ENCODE data around the gene AHNAK2.

DNA sequence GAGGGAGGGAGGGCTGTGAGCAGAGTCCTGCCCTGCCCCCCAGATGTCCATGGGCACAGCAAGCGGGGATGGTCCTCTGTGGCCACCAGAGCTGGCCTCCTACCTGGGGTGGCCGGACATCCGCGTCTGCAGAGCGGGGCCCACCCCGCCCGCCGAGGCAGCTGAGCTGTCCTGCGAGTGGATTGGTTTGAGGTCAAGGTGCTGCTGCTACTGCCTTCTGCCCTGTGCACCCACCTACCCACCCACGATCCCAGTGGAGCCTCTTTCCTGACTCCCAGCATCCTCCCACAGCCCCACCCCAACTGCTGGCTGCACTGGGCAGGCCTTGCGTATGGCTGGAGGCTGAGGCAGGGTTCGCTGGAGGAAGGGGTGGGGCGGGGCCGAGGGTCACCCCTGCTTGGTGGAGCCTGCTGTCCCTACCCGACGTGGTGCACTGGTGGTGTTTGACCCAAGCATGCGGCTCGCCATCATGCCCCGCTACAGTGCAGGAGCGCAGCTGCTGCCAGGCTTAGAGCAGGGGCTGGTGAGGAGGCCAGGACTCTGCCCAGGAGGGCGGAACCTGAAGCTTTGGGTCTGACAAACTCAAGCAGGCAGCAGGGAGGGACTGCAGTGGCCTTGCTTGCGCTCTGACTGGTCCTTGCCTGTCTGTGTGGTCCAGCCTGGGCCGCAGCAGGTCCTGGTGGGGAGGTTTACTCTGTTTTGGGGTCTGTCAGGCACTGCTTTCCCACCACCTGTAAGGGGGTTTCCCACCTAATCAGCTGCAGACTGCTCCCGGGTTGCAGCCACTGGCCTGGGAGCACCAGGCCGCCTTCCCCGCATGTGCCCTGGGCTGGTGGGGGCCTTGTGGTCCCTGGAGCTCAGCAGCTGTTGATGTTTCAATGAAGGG lies 89.4 kb downstream of the AHNAK2 start:
- TF ChIP-seq ZFP30 (CRISPR knock-in tag; IDR thresholded peaks at IDR 0.05) (no peak), ZNF8 (CRISPR knock-in tag; IDR thresholded peaks at IDR 0.05) (no peak), ZNF565 (CRISPR knock-in tag; conservative IDR thresholded peaks at IDR 0.05; ENCODE audit: low read depth) (no peak), ISL1 (CRISPR knock-in tag; IDR thresholded peaks at IDR 0.05) (no peak), RARB (CRISPR knock-in tag; IDR thresholded peaks at IDR 0.05) (no peak), OSR1 (CRISPR knock-in tag; IDR thresholded peaks at IDR 0.05) (no peak), ZC3H10 (CRISPR knock-in tag; IDR thresholded peaks at IDR 0.05) (no peak), ZFP3 (CRISPR knock-in tag; IDR thresholded peaks at IDR 0.05) (no peak)
- TF ChIP-seq, protein P1, sequence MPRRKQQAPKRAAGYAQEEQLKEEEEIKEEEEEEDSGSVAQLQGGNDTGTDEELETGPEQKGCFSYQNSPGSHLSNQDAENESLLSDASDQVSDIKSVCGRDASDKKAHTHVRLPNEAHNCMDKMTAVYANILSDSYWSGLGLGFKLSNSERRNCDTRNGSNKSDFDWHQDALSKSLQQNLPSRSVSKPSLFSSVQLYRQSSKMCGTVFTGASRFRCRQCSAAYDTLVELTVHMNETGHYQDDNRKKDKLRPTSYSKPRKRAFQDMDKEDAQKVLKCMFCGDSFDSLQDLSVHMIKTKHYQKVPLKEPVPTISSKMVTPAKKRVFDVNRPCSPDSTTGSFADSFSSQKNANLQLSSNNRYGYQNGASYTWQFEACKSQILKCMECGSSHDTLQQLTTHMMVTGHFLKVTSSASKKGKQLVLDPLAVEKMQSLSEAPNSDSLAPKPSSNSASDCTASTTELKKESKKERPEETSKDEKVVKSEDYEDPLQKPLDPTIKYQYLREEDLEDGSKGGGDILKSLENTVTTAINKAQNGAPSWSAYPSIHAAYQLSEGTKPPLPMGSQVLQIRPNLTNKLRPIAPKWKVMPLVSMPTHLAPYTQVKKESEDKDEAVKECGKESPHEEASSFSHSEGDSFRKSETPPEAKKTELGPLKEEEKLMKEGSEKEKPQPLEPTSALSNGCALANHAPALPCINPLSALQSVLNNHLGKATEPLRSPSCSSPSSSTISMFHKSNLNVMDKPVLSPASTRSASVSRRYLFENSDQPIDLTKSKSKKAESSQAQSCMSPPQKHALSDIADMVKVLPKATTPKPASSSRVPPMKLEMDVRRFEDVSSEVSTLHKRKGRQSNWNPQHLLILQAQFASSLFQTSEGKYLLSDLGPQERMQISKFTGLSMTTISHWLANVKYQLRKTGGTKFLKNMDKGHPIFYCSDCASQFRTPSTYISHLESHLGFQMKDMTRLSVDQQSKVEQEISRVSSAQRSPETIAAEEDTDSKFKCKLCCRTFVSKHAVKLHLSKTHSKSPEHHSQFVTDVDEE (CRISPR knock-in tag; IDR thresholded peaks at IDR 0.05), result no peak
- TF ChIP-seq, protein P2, sequence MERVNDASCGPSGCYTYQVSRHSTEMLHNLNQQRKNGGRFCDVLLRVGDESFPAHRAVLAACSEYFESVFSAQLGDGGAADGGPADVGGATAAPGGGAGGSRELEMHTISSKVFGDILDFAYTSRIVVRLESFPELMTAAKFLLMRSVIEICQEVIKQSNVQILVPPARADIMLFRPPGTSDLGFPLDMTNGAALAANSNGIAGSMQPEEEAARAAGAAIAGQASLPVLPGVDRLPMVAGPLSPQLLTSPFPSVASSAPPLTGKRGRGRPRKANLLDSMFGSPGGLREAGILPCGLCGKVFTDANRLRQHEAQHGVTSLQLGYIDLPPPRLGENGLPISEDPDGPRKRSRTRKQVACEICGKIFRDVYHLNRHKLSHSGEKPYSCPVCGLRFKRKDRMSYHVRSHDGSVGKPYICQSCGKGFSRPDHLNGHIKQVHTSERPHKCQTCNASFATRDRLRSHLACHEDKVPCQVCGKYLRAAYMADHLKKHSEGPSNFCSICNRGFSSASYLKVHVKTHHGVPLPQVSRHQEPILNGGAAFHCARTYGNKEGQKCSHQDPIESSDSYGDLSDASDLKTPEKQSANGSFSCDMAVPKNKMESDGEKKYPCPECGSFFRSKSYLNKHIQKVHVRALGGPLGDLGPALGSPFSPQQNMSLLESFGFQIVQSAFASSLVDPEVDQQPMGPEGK (CRISPR knock-in tag; IDR thresholded peaks at IDR 0.05; ENCODE audit: borderline replicate concordance), result no peak
- TF ChIP-seq, protein P3, sequence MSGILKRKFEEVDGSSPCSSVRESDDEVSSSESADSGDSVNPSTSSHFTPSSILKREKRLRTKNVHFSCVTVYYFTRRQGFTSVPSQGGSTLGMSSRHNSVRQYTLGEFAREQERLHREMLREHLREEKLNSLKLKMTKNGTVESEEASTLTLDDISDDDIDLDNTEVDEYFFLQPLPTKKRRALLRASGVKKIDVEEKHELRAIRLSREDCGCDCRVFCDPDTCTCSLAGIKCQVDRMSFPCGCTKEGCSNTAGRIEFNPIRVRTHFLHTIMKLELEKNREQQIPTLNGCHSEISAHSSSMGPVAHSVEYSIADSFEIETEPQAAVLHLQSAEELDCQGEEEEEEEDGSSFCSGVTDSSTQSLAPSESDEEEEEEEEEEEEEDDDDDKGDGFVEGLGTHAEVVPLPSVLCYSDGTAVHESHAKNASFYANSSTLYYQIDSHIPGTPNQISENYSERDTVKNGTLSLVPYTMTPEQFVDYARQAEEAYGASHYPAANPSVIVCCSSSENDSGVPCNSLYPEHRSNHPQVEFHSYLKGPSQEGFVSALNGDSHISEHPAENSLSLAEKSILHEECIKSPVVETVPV (CRISPR knock-in tag; IDR thresholded peaks at IDR 0.05), result no peak
- TF ChIP-seq, protein P4, sequence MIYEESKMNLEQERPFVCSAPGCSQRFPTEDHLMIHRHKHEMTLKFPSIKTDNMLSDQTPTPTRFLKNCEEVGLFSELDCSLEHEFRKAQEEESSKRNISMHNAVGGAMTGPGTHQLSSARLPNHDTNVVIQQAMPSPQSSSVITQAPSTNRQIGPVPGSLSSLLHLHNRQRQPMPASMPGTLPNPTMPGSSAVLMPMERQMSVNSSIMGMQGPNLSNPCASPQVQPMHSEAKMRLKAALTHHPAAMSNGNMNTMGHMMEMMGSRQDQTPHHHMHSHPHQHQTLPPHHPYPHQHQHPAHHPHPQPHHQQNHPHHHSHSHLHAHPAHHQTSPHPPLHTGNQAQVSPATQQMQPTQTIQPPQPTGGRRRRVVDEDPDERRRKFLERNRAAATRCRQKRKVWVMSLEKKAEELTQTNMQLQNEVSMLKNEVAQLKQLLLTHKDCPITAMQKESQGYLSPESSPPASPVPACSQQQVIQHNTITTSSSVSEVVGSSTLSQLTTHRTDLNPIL (CRISPR knock-in tag; IDR thresholded peaks at IDR 0.05; ENCODE audit: low read depth), result no peak
- TF ChIP-seq, protein P5, sequence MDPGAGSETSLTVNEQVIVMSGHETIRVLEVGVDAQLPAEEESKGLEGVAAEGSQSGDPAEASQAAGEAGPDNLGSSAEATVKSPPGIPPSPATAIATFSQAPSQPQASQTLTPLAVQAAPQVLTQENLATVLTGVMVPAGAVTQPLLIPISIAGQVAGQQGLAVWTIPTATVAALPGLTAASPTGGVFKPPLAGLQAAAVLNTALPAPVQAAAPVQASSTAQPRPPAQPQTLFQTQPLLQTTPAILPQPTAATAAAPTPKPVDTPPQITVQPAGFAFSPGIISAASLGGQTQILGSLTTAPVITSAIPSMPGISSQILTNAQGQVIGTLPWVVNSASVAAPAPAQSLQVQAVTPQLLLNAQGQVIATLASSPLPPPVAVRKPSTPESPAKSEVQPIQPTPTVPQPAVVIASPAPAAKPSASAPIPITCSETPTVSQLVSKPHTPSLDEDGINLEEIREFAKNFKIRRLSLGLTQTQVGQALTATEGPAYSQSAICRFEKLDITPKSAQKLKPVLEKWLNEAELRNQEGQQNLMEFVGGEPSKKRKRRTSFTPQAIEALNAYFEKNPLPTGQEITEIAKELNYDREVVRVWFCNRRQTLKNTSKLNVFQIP (CRISPR knock-in tag; IDR thresholded peaks at IDR 0.05; ENCODE audit: borderline replicate concordance, low read depth), result no peak

Data from SK-N-SH treated with all-trans-retinoic acid at 6 μM for 48 hours (cell line).